HL-60 (cell line): ENCODE data around the gene C1orf21.

Experiments
- DNase-seq, 2 experiments: peaks; one replicate each; pipeline ENCODE4 v3.0.0-alpha.2; 2010 to 2020; ENCODE audit warnings: low read depth in 1 of 2, low spot score in 1 of 2
- H3K27ac ChIP-seq: fragments of 250-450 bp; sonication (Bioruptor Pico); replicated peaks from 2 replicates; pipeline ENCODE4 v1.5.1; 2020; ENCODE audit warnings: mild to moderate bottlenecking, moderate library complexity
- H3K27me3 ChIP-seq: fragments of 250-450 bp; sonication (Bioruptor Pico); 2 replicates; pipeline ENCODE4 v1.5.1; 2021; ENCODE audit warnings: mild to moderate bottlenecking, moderate library complexity; ENCODE audit not compliant: insufficient read depth, poor library complexity, severe bottlenecking
- H3K4me3 ChIP-seq: replicated peaks from 2 replicates; pipeline ENCODE4 v1.5.1; 2011; ENCODE audit warnings: mild to moderate bottlenecking, control low read depth, low read length; ENCODE audit not compliant: insufficient read depth
- GABPA ChIP-seq: IDR thresholded peaks from 2 replicates; pipeline ENCODE4 v1.6.1; 2012; ENCODE audit warnings: low read depth
- POLR2AphosphoS5 ChIP-seq: IDR thresholded peaks from 2 replicates; pipeline ENCODE4 v1.6.1; 2012; ENCODE audit warnings: low read depth
- SPI1 ChIP-seq: IDR thresholded peaks from 2 replicates; pipeline ENCODE4 v1.6.1; 2012; ENCODE audit warnings: low read depth, mild to moderate bottlenecking, borderline replicate concordance
- TF ChIP-seq, protein P1 (sequence below): IDR thresholded peaks from one replicate; pipeline ENCODE4 v1.5.1; 2011; ENCODE audit warnings: low read length, control low read depth, inconsistent platforms; ENCODE audit not compliant: insufficient read depth
- TF ChIP-seq, protein P2 (sequence below): IDR thresholded peaks from 2 replicates; pipeline ENCODE4 v1.6.1; 2012; ENCODE audit warnings: low read depth; ENCODE audit not compliant: insufficient replicate concordance

C1orf21 gene

DNA sequence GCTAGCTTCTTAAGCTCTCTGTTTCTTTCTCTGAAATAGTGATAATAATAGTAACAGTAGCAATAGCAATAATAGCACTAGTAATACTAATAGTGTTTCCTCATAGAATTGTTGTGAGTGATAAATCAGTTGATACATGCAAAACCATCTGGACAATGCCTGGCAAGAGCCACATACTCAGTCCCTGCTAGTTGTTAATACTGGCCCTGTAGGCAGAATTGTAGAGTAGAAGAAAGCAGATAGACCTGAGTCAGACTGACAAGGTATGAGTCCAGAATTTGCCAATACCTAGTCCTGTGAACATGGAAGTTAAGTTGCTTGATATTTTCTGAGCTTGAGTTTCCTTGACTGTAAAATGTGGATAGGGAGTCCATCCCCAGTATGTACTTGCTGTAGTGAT, 171.9 kb downstream of the C1orf21 start:
- H3K27me3 ChIP-seq, result no peaks in the 10 kb centered on the region
- no peak overlapping the region for H3K4me3 ChIP-seq
- H3K27ac ChIP-seq, result no peak overlapping the region
- TF ChIP-seq GABPA (no peak), SPI1 (no peak), POLR2AphosphoS5 (no peak)
- TF ChIP-seq, protein P1, sequence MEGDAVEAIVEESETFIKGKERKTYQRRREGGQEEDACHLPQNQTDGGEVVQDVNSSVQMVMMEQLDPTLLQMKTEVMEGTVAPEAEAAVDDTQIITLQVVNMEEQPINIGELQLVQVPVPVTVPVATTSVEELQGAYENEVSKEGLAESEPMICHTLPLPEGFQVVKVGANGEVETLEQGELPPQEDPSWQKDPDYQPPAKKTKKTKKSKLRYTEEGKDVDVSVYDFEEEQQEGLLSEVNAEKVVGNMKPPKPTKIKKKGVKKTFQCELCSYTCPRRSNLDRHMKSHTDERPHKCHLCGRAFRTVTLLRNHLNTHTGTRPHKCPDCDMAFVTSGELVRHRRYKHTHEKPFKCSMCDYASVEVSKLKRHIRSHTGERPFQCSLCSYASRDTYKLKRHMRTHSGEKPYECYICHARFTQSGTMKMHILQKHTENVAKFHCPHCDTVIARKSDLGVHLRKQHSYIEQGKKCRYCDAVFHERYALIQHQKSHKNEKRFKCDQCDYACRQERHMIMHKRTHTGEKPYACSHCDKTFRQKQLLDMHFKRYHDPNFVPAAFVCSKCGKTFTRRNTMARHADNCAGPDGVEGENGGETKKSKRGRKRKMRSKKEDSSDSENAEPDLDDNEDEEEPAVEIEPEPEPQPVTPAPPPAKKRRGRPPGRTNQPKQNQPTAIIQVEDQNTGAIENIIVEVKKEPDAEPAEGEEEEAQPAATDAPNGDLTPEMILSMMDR, result no peak
- TF ChIP-seq, protein P2, sequence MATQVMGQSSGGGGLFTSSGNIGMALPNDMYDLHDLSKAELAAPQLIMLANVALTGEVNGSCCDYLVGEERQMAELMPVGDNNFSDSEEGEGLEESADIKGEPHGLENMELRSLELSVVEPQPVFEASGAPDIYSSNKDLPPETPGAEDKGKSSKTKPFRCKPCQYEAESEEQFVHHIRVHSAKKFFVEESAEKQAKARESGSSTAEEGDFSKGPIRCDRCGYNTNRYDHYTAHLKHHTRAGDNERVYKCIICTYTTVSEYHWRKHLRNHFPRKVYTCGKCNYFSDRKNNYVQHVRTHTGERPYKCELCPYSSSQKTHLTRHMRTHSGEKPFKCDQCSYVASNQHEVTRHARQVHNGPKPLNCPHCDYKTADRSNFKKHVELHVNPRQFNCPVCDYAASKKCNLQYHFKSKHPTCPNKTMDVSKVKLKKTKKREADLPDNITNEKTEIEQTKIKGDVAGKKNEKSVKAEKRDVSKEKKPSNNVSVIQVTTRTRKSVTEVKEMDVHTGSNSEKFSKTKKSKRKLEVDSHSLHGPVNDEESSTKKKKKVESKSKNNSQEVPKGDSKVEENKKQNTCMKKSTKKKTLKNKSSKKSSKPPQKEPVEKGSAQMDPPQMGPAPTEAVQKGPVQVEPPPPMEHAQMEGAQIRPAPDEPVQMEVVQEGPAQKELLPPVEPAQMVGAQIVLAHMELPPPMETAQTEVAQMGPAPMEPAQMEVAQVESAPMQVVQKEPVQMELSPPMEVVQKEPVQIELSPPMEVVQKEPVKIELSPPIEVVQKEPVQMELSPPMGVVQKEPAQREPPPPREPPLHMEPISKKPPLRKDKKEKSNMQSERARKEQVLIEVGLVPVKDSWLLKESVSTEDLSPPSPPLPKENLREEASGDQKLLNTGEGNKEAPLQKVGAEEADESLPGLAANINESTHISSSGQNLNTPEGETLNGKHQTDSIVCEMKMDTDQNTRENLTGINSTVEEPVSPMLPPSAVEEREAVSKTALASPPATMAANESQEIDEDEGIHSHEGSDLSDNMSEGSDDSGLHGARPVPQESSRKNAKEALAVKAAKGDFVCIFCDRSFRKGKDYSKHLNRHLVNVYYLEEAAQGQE, result no peak
- no peak for DNase-seq

DNA sequence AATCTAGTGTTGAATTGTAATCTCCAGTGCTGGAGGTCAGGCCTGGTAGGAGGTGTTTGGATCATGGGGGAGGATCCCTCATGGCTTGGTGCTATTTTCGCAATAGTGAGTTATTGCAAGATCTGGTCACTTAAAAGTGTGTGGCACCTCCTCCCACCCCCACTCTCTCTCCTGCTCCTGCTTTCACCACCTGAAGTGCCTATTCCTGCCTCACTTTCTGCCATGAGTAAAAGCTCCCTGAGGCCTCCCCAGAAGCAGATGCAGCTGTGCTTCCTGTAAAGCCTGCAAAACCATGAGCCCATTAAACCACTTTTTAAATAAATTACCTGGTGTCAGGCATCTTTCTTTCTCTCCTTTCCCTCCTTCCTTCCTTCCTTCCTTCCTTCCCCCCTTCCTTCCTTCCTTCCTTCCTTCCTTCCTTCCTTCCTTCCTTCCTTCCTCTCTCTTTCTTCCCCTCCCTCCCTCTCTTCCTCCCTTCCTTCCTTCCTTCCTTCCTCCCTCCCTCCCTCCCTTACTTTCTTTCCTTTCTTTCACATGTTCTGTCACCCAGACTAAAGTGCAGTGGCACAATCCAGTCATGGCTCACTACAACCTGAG, 172.4 kb downstream of the C1orf21 start:
- H3K27me3 ChIP-seq, result no peaks in the 10 kb centered on the region
- TF ChIP-seq, protein P1, result no peak
- TF ChIP-seq SPI1 (no peak), GABPA (no peak), POLR2AphosphoS5 (no peak)
- TF ChIP-seq, protein P2, result no peak
- DNase-seq, result no peak
- no peak overlapping the region for H3K27ac ChIP-seq
- no peak overlapping the region for H3K4me3 ChIP-seq

DNA sequence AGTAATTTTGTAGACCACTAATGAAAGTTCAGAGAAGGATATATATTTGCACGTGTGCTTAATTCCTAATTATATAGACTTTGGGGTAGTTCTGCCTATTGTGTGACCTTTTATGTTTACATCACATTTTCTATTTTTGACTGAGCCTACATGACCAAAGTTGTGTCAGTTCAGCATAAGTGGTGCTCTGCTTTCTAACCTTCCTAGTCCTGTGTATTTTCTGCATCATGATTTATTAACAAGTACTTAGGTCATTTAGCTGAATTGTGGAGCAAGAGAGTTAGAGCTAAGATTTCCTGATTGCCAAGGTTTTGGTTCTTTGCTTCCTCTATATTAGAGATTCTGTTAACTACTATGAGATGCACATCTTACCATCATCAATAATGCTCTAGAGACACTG, 176.0 kb downstream of the C1orf21 start:
- Histone ChIP-seq H3K4me3 (no peak overlapping the region), H3K27me3 (peaks cover 5% of the 10 kb centered on the region), H3K27ac (no peak overlapping the region)
- DNase-seq, result no peak
- TF ChIP-seq POLR2AphosphoS5, result no peak
- TF ChIP-seq SPI1, result no peak

DNA sequence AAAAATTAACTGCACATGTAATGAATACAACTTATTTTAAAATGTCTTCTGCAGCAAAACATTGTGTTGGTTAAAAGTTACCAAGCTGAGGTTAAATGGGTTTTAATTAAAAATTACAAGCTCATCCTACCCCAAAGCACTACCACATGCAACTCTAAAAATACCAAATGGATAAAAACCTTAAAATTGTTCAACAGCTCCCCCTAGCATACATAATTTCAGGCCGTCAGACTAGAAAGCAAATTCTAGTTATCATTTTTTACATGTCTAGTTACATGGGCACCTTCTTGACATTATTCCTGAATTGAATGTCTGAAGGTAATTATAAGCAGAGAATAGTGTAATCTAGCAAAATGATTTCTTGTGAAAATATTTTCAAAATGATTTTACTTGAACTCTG, 176.5 kb downstream of the C1orf21 start:
- no peak for DNase-seq
- Histone ChIP-seq H3K27me3 (peaks cover 5% of the 10 kb centered on the region), H3K4me3 (no peak overlapping the region), H3K27ac (no peak overlapping the region)
- no peak for TF ChIP-seq GABPA
- TF ChIP-seq, protein P1, result no peak
- TF ChIP-seq, protein P2, result no peak
- TF ChIP-seq POLR2AphosphoS5, result no peak
- TF ChIP-seq SPI1, result no peak
